Chondrocyte (in vitro differentiated cells): ENCODE measurements around the gene PTTG1IP. TPM values are rescaled to one million over a fixed set of nuclear protein-coding genes. Genes with fewer than 3 reads are reported as not detected.
"Not testable (repeated sequence)": the region's sequence is repeated elsewhere in the genome, so short reads cannot be mapped to it uniquely, and the experiment has no call there.

Source experiments
- DNase-seq: peaks from one replicate; pipeline ENCODE4 v3.0.0; 2021; ENCODE audit warnings: mixed read lengths, low spot score
- H3K27ac Mint-ChIP-seq: one replicate; pipeline ENCODE4 v1.8.0; 2021; ENCODE audit warnings: mild to moderate bottlenecking, moderate library complexity, mixed read lengths; ENCODE audit not compliant: unreplicated experiment
- H3K27me3 Mint-ChIP-seq: 2 replicates; pipeline ENCODE4 v1.8.0; 2021; ENCODE audit warnings: low read depth, mixed read lengths
- H3K36me3 Mint-ChIP-seq: 2 replicates; pipeline ENCODE4 v1.8.0; 2021; ENCODE audit warnings: low read depth, mixed read lengths
- H3K4me1 Mint-ChIP-seq: 2 replicates; pipeline ENCODE4 v1.8.0; 2021; ENCODE audit warnings: low read depth, mild to moderate bottlenecking, mixed read lengths
- H3K4me3 Mint-ChIP-seq: one replicate; pipeline ENCODE4 v1.8.0; 2021; ENCODE audit warnings: mild to moderate bottlenecking, moderate library complexity, mixed read lengths; ENCODE audit not compliant: unreplicated experiment
- H3K9me3 Mint-ChIP-seq: 2 replicates; pipeline ENCODE4 v1.8.0; 2021; ENCODE audit warnings: low read depth, mixed read lengths
- total RNA-seq: library from RNA; stranded (reverse); gene quantifications from 3 replicates; pipeline ENCODE4 v1.2.1, GENCODE V29; 2021
- TF ChIP-seq, protein P1 (sequence below): fragments of 200-600 bp; sonication (generic); IDR thresholded peaks from 2 replicates; pipeline ENCODE4 v1.5.0; 2021; ENCODE audit warnings: antibody characterized with exemption, mild to moderate bottlenecking, moderate library complexity

PTTG1IP gene
- total RNA-seq, 1 donor from 2014 or later = 329 TPM

DNA sequence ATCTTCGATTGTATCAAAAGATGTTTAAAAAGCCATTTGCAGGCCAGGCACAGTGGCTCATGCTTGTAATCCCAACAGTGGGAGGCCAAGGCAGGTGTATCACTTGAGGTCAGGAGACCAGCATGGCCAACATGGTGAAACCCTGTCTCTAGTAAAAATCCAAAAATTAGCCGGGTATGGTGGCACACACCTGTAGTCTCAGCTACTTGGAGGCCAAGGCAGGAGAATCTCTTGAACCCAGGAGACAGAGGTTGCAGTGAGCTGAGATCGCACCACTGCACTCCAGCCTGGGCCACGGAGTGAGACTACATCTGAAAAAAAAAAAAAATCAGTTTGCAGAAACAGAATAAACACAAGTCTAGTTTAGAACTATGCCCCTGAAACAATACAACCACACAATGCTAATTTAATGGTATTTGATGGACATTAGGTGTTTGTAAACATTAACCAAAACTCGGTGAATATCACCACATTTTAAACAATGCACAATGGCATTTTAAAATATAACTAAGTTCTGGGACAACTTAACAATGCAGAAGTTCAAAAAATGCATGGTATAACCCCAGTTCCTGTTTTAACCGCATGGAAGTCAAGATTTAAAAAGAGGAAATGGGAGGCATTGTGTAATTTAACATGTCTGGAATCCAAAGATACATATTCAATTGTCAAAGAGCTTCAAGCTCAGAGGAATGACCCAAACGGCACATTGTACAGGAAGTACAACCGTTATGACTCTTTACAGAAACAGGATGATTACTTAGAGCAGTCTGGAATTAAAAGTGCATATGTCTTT lies 7.1 kb upstream of the PTTG1IP start:
- no peaks in the 10 kb centered on the region for H3K36me3 Mint-ChIP-seq
- H3K9me3 Mint-ChIP-seq = no peaks in the 10 kb centered on the region
- no peaks in the 10 kb centered on the region for H3K27me3 Mint-ChIP-seq
- no peak for DNase-seq
- H3K27ac Mint-ChIP-seq = peak overlapping the region; percentile 13
- TF ChIP-seq, protein P1, sequence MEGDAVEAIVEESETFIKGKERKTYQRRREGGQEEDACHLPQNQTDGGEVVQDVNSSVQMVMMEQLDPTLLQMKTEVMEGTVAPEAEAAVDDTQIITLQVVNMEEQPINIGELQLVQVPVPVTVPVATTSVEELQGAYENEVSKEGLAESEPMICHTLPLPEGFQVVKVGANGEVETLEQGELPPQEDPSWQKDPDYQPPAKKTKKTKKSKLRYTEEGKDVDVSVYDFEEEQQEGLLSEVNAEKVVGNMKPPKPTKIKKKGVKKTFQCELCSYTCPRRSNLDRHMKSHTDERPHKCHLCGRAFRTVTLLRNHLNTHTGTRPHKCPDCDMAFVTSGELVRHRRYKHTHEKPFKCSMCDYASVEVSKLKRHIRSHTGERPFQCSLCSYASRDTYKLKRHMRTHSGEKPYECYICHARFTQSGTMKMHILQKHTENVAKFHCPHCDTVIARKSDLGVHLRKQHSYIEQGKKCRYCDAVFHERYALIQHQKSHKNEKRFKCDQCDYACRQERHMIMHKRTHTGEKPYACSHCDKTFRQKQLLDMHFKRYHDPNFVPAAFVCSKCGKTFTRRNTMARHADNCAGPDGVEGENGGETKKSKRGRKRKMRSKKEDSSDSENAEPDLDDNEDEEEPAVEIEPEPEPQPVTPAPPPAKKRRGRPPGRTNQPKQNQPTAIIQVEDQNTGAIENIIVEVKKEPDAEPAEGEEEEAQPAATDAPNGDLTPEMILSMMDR = no peak
- H3K4me1 Mint-ChIP-seq = peaks cover 23% of the 10 kb centered on the region
- no peak overlapping the region for H3K4me3 Mint-ChIP-seq

GRCh38 chr21:44879238-44879637 lies 5.7 kb upstream of the PTTG1IP start:
- not testable (repeated sequence) for DNase-seq, H3K9me3 Mint-ChIP-seq, H3K27ac Mint-ChIP-seq, H3K4me3 Mint-ChIP-seq, H3K27me3 Mint-ChIP-seq, H3K36me3 Mint-ChIP-seq
- H3K4me1 Mint-ChIP-seq = peaks cover 37% of the 10 kb centered on the region

DNA sequence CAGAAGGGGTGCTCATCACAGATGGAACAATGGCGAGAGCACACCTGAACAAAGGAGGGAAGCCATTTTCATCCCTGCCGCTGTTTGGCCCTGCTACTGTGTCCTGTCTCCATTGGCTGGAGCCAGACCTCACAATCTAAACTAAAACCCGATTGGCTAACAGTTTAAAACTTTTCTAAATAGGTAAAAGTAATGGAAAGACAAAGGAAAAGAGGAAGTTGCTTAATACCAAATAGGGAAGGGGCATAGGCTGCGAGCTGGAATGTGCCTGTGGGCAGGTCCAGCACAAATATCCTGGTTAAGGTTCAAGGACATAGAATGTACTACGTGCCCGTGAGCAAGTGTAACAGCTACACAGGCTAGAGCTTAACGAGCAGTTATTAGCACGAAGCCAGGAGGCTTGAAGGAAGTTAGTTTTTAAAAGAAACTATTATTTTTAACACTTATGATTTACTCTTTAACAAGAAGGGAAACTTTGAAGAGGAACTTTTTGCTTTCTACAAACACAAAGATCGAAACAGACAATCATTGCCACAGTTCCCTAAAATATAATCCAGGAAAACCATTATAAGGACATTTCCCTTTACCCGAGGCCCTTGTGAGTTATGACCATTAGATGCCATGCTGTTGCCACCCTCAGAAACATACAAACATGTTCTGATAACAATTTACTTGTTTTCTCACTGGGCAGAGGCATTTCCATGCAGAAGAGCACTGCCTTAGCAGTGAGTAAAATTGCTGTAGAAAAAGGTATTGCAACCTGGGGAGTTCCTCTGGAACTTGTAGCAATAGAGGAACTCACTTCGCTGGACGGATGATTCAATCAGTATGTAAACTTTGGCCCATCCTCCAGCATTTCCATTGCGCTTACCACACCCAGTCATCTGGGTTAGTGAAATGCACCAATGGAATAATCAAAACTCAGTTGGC lies 4.8 kb upstream of the PTTG1IP start:
- H3K27me3 Mint-ChIP-seq = no peaks in the 10 kb centered on the region
- peaks cover 38% of the 10 kb centered on the region for H3K4me1 Mint-ChIP-seq
- TF ChIP-seq, protein P1 = no peak
- H3K9me3 Mint-ChIP-seq = no peaks in the 10 kb centered on the region
- H3K36me3 Mint-ChIP-seq = no peaks in the 10 kb centered on the region
- H3K4me3 Mint-ChIP-seq = no peak overlapping the region
- no peak for DNase-seq
- no peak overlapping the region for H3K27ac Mint-ChIP-seq

- H3K27me3 Mint-ChIP-seq = no peaks in the 10 kb centered on the region
- H3K4me3 Mint-ChIP-seq = no peak overlapping the region
- TF ChIP-seq, protein P1 = no peak
- peaks cover 39% of the 10 kb centered on the region for H3K4me1 Mint-ChIP-seq
- no peak overlapping the region for H3K27ac Mint-ChIP-seq
- no peaks in the 10 kb centered on the region for H3K9me3 Mint-ChIP-seq
- no peak for DNase-seq
- peaks cover 3% of the 10 kb centered on the region for H3K36me3 Mint-ChIP-seq
Observed at GRCh38 chr21:44876849-44877575, 3.5 kb upstream of the PTTG1IP start.

- H3K4me1 Mint-ChIP-seq = peaks cover 39% of the 10 kb centered on the region
- no peak for DNase-seq
- H3K4me3 Mint-ChIP-seq = peak overlapping the region; percentile 78
- TF ChIP-seq, protein P1 = peak; percentile 72
- H3K9me3 Mint-ChIP-seq = no peaks in the 10 kb centered on the region
- H3K27ac Mint-ChIP-seq = peak overlapping the region; percentile 22
- H3K36me3 Mint-ChIP-seq = peaks cover 3% of the 10 kb centered on the region
- no peaks in the 10 kb centered on the region for H3K27me3 Mint-ChIP-seq
Observed at GRCh38 chr21:44875316-44875700, 1.8 kb upstream of the PTTG1IP start.
